ENCODE data around the gene GLIS1. TPM values are rescaled to one million over a fixed set of nuclear protein-coding genes. Genes with fewer than 3 reads are reported as not detected.

GLIS1 gene
- polyA plus RNA-seq, 10 donors = 0.13 to 1.6 (median 0.26) TPM; not detected in 5

- DNase-seq = no peak
Observed at GRCh38 chr1:53617851-53618499, 121.0 kb downstream of the GLIS1 start.

GRCh38 chr1:53617382-53617781 lies 121.6 kb downstream of the GLIS1 start:
- no peak for DNase-seq

DNA sequence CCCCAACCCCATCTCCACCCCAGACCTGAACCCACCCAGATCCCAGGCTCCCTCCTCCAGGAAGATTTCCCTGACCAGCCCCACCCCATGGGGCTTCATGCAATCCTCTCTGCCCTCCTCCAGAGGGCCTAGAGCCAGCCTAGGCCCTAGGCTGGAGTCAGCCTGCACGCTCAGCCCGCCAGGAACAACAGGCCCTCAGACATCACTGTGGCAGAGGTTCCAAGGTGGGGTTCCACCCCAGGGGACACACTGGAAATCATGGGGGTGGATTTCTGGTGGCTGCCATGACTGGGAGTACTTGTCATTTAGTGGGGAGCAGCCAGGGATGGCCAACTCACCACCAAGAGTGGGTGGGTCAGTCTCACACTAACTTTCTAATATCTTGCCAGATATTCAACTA lies 122.0 kb downstream of the GLIS1 start:
- no peak for DNase-seq

- DNase-seq = no peak
Observed at GRCh38 chr1:53616511-53616910, 122.5 kb downstream of the GLIS1 start.

DNA sequence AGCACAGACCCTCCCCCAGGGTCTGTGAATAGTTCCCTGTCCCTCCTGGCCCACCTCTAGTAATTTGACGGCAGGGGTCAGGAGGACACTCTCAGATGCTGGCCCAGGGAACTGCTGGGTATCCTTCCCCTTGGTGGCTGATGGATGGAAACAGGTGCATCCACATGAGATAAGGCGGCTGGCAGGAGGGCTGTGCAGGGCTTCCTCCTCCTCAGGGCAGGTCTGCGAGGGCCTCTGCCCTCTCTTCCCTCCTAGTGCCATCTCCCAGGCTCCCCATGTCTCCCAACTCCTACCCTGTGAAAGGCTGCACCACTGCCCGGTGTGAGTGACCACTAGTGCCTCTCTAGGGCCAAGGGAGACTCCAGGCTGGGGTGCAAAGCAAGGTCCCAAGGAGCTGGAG lies 123.9 kb downstream of the GLIS1 start:
- peak in 1 of 3 donors; percentile 7 for DNase-seq

- no peak for DNase-seq
Observed at GRCh38 chr1:53614231-53615021, 124.5 kb downstream of the GLIS1 start.

GRCh38 chr1:53608676-53609075 lies 130.3 kb downstream of the GLIS1 start:
- DNase-seq = no peak

- no peak for DNase-seq
Observed at GRCh38 chr1:53608071-53608470, 130.9 kb downstream of the GLIS1 start.

- DNase-seq = no peak
Observed at GRCh38 chr1:53606651-53607051, 132.3 kb downstream of the GLIS1 start.

- no peak for DNase-seq
Observed at GRCh38 chr1:53606197-53606596, 132.8 kb downstream of the GLIS1 start.

- no peak for DNase-seq
Observed at GRCh38 chr1:53605181-53605580, 133.8 kb downstream of the GLIS1 start.

GRCh38 chr1:53604291-53604919 lies 134.6 kb downstream of the GLIS1 start:
- no peak for DNase-seq

DNA sequence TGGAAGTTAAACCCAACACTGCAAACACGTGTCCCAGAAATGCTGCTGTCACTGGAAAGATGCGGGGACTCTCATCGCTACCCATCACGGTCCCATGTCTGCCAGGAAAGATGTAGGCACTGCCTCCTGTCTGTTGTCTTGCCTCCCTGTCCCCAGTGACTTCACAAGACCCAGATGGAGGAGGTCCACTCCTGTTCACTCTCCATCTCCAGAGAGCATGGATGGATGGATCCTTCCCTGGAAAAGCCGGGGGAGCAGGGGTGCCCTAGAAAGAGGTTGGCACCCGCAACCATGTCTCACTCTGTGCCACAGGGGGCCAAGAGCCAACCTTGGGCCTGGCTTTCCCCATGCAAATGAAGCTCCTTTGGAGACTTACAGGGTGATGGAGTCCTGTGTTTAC lies 135.5 kb downstream of the GLIS1 start:
- DNase-seq = no peak

GRCh38 chr1:53601867-53602775 lies 136.8 kb downstream of the GLIS1 start:
- peak in 1 of 3 donors; percentile 26 for DNase-seq

DNA sequence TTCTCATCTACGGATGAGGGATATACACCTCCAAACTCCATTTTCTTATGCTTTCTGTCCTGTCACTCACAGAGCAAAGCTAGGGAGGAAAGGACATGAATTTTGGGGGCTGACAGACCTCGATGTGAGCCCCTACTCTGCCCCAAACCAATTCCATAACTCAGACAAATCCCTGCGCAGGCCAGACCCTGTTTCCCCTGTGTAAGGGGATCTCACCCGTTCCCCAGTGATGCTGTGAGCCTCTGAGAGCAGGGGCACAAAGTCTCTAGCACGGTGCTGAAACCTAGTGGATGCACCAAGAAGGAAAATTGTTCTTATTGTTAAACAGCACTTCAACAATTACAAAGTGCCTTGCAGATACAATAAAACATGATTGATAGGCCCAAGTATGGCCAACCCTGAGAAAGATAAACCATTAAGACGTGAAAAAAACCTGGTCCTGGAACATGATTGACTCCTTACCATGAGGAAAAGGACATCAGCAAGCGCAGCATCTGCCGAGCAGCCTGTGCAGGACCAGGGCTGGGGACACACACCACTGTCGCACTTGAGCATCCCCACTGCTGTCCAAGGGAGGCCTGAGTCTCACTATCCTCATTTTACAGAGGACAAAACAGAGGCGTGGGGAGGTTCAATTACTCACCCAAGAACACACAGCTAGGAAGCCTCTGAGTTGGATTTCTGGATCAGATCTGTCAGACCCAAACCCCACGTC lies 137.8 kb downstream of the GLIS1 start:
- no peak for DNase-seq

DNA sequence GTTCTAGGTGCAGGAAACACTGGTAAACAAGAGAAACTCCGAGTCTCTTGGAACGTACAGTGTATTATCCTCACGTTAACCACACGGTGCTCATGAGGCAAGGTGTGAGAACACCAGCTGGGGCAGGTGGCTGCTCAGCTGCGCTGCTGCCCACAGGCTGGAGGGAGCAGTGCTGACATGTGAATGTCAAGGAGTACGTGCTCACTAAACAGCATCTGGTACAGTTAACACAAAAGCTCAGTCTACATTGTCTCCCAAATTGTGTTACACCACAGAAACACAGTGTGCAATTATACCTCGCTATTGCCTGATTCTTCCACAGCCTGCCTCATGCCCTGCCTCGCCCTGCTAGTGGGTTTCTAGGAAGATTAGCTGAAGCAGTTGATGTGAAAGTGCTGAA lies 138.4 kb downstream of the GLIS1 start:
- no peak for DNase-seq

- DNase-seq = no peak
Observed at GRCh38 chr1:53600001-53600400, 139.0 kb downstream of the GLIS1 start.

- DNase-seq = no peak
Observed at GRCh38 chr1:53599481-53599880, 139.5 kb downstream of the GLIS1 start.

DNA sequence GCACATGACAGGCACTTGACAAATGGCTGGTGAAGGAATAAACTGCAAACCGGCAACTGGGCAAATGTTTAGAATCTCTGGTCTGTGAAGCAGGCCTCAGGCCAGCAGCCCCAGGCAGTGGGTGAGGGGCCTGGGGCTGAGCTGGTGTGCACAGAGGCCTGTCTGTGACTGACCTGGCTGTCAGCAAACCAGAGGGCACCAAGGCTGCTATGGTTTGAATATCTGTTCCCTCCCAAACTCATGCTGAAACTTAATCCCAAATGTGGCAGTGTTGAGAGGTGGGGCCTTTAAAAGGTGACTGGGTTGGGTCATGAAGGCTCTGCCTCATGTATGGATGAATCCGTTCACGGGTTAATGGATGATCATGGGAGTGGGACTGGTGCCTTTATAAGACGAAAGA lies 140.0 kb downstream of the GLIS1 start:
- DNase-seq = no peak

DNA sequence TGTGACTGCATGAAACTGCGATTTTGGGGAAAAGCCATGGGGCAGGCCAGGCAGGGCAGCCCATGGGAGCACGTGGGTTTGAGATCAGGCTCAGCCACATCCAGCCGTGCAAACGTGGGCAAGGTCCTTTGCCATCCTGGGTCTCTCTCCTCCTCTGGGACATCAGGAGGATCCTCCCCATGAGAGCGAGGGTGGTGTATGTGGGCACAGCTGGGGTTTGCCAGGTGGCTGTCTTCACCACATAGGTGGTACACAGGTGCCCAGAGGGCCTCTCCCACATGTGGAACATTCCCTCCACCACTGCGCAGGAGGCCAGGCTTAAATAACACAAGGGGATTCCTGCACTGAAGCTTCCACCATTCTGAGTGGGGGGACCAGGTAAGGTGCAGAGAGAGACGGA lies 143.1 kb downstream of the GLIS1 start:
- DNase-seq = no peak

Data from muscle of back (tissue), 11 donors.